Measurements from ENCODE around the gene RPF1.
A peak's percentile ranks its signal among the peaks of the same experiment; 100 is the strongest.
"Not testable (repeated sequence)": the region's sequence is repeated elsewhere in the genome, so short reads cannot be mapped to it uniquely, and the experiment has no call there.

Gene RPF1

GRCh38 chr1:84493747-84494146, 14.7 kb downstream of the RPF1 start:
- DNase-seq, result no peak

GRCh38 chr1:84496498-84496897, 17.4 kb downstream of the RPF1 start:
- no peak for DNase-seq

- DNase-seq, result no peak
Measured at GRCh38 chr1:84497631-84498275, 18.7 kb downstream of the RPF1 start.

GRCh38 chr1:84502927-84503326, 23.9 kb downstream of the RPF1 start:
- DNase-seq, result no peak

GRCh38 chr1:84504580-84505492, 25.8 kb downstream of the RPF1 start:
- no peak for DNase-seq

- no peak for DNase-seq
Measured at GRCh38 chr1:84505493-84506001, 26.5 kb downstream of the RPF1 start.

- peak; percentile 95 for DNase-seq
Measured at GRCh38 chr1:84506002-84506728, 27.1 kb downstream of the RPF1 start, which contains the start of the genes GNG5 and SPATA1. Gene GNG5 (minus strand): TSS chr1:84506581. CDS start chr1:84506091, 490 bp downstream. Gene SPATA1 (plus strand): TSS chr1:84506386. CDS start chr1:84516360, 9,974 bp downstream.

GRCh38 chr1:84506729-84507453, 27.8 kb downstream of the RPF1 start:
- no peak for DNase-seq

- not testable (repeated sequence) for DNase-seq
Measured at GRCh38 chr1:84507887-84508286, 28.8 kb downstream of the RPF1 start.

- DNase-seq, result no peak
Measured at GRCh38 chr1:84508510-84508909, 29.4 kb downstream of the RPF1 start.

GRCh38 chr1:84509029-84509428, 30.0 kb downstream of the RPF1 start:
- DNase-seq, result no peak

- no peak for DNase-seq
Measured at GRCh38 chr1:84510165-84510564, 31.1 kb downstream of the RPF1 start.

GRCh38 chr1:84510668-84511067, 31.6 kb downstream of the RPF1 start:
- no peak for DNase-seq

GRCh38 chr1:84524590-84524989, 45.5 kb downstream of the RPF1 start:
- no peak for DNase-seq

GRCh38 chr1:84525779-84526178, 46.7 kb downstream of the RPF1 start:
- DNase-seq, result no peak

GRCh38 chr1:84538599-84538998, 59.5 kb downstream of the RPF1 start:
- no peak for DNase-seq

- DNase-seq, result no peak
Measured at GRCh38 chr1:84539972-84540371, 60.9 kb downstream of the RPF1 start.

- no peak for DNase-seq
Measured at GRCh38 chr1:84540759-84541158, 61.7 kb downstream of the RPF1 start.

- no peak for DNase-seq
Measured at GRCh38 chr1:84541679-84542078, 62.6 kb downstream of the RPF1 start.

Data from activated effector memory CD4-positive, alpha-beta T cell treated with Interleukin-2 at 50 U/mL for 16 hours (primary cell).